ENCODE results near the gene SPATS2.

Gene SPATS2

GRCh38 chr12:49540229-49541139, 173.2 kb downstream of the SPATS2 start:
- TF ChIP-seq ZNF423 (tag by site-specific recombination; IDR thresholded peaks at IDR 0.05) (0 out of 2 replicates have a peak, but pooled peaks have one; percentile 8), ZNF24 (tag by site-specific recombination; IDR thresholded peaks at IDR 0.05) (no peak), GLIS1 (tag by site-specific recombination; IDR thresholded peaks at IDR 0.05) (peak; percentile 24; the same call in 1 of the 2 replicates), GLI2 (tag by site-specific recombination; IDR thresholded peaks at IDR 0.05; ENCODE audit: borderline replicate concordance, low read depth) (no peak), ZNF416 (tag by site-specific recombination; IDR thresholded peaks at IDR 0.05) (no peak), ZBTB8A (tag by site-specific recombination; IDR thresholded peaks at IDR 0.05) (0 out of 2 replicates have a peak, but pooled peaks have one; percentile 16), SP7 (tag by site-specific recombination; IDR thresholded peaks at IDR 0.05) (peak; percentile 38; the same call in 1 of the 2 replicates), ZNF629 (tag by site-specific recombination; IDR thresholded peaks at IDR 0.05) (peak; percentile 37; the same call in 1 of the 2 replicates), ZNF560 (tag by site-specific recombination; IDR thresholded peaks at IDR 0.05; ENCODE audit: borderline replicate concordance) (no peak), ZNF449 (tag by site-specific recombination; IDR thresholded peaks at IDR 0.05) (peak; percentile 90), SCRT1 (tag by site-specific recombination; IDR thresholded peaks at IDR 0.05; ENCODE audit: borderline replicate concordance) (peak; percentile 66; the same call in 1 of the 2 replicates), PRDM10 (tag by site-specific recombination; IDR thresholded peaks at IDR 0.05) (0 out of 2 replicates have a peak, but pooled peaks have one; percentile 28), ZNF169 (tag by site-specific recombination; IDR thresholded peaks at IDR 0.05) (no peak), KLF1 (tag by site-specific recombination; IDR thresholded peaks at IDR 0.05) (0 out of 2 replicates have a peak, but pooled peaks have one; percentile 40), SCRT2 (tag by site-specific recombination; IDR thresholded peaks at IDR 0.05) (peak; percentile 67), ZFHX2 (tag by site-specific recombination; conservative IDR thresholded peaks at IDR 0.05) (no peak)
- ChIA-PET CTCF (interaction anchor here (0.8 to 1.8 kb wide), 4 partner anchors 12 to 193 kb away, joined by 3 to 5 read pairs (median 4); no protein-coding TSS in a partner anchor), POLR2A (interaction anchor here (1.1 to 1.3 kb wide), 2 partner anchors 15 to 174 kb away, joined by 3 to 5 read pairs; partner anchors contain the start of gene SPATS2)
- Histone ChIP-seq H3K27ac (ENCODE audit: extremely low read depth, low read depth, low read length) (no peak overlapping the region), H3K9me3 (ENCODE audit: control insufficient read depth, insufficient read depth, low read depth, low read length) (no peaks in the 10 kb centered on the region), H3K4me1 (ENCODE audit: control insufficient read depth, insufficient read depth, low read length) (peaks cover 2% of the 10 kb centered on the region; the same call in 1 of the 2 replicates), H3K36me3 (ENCODE audit: control insufficient read depth in 2 of 2, insufficient read depth in 1 of 2, low read length in 2 of 2) (no peaks in the 10 kb centered on the region), H3K4me3 (ENCODE audit: low read depth, low read length) (no peak overlapping the region)

- CTCF ChIA-PET, result no interaction called here
- Histone ChIP-seq H3K4me3 (ENCODE audit: low read depth, low read length) (no peak overlapping the region), H3K9me3 (ENCODE audit: control insufficient read depth, insufficient read depth, low read depth, low read length) (no peaks in the 10 kb centered on the region), H3K4me1 (ENCODE audit: control insufficient read depth, insufficient read depth, low read length) (peaks cover 2% of the 10 kb centered on the region; the same call in 1 of the 2 replicates), H3K36me3 (ENCODE audit: control insufficient read depth in 2 of 2, insufficient read depth in 1 of 2, low read length in 2 of 2) (no peaks in the 10 kb centered on the region), H3K27ac (ENCODE audit: extremely low read depth, low read depth, low read length) (no peak overlapping the region)
- POLR2A ChIA-PET, result no interaction called here
- TF ChIP-seq ZNF585B (tag by site-specific recombination; IDR thresholded peaks at IDR 0.05), result no peak
- peak; percentile 56; the same call in 1 of the 2 replicates for TF ChIP-seq ZNF366 (tag by site-specific recombination; conservative IDR thresholded peaks at IDR 0.05)
- no peak for TF ChIP-seq ZNF184 (tag by site-specific recombination; IDR thresholded peaks at IDR 0.05)
- TF ChIP-seq ZFP69B (tag by site-specific recombination; IDR thresholded peaks at IDR 0.05), result no peak
- no peak for TF ChIP-seq GFI1B (tag by site-specific recombination; IDR thresholded peaks at IDR 0.05)
- peak; percentile 54 for TF ChIP-seq ZNF600 (tag by site-specific recombination; IDR thresholded peaks at IDR 0.05)
- peak; percentile 12; the same call in 1 of the 2 replicates for TF ChIP-seq PATZ1 (tag by site-specific recombination; IDR thresholded peaks at IDR 0.05)
- TF ChIP-seq ZBTB17 (tag by site-specific recombination; IDR thresholded peaks at IDR 0.05), result 0 out of 2 replicates have a peak, but pooled peaks have one; percentile 25
- TF ChIP-seq KLF7 (tag by site-specific recombination; IDR thresholded peaks at IDR 0.05; ENCODE audit: borderline replicate concordance), result 0 out of 2 replicates have a peak, but pooled peaks have one; percentile 10
- TF ChIP-seq ZNF610 (tag by site-specific recombination; IDR thresholded peaks at IDR 0.05; ENCODE audit: borderline replicate concordance), result no peak
Measured at GRCh38 chr12:49541140-49541861, 174.0 kb downstream of the SPATS2 start.
